ENCODE results near the gene RALGDS.
A peak's percentile ranks its signal among the peaks of the same experiment; 100 is the strongest.

The RALGDS gene

DNA sequence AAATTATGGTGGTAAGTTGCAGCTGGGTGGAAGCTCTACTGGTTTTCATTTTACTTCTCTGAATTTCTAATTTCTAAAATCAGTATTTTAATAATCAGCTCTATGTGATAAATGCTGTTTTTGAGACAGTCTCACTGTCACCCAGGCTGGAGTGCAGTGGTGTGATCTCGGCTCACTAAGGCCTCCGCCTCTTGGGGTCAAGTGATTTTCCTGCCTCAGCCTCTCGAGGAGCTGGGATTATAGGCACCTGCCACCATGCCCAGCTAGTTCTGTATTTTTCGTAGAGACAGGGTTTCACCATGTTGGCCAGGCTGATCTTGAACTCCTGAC, 1.5 kb upstream of the RALGDS start:
- TF ChIP-seq, protein P1, sequence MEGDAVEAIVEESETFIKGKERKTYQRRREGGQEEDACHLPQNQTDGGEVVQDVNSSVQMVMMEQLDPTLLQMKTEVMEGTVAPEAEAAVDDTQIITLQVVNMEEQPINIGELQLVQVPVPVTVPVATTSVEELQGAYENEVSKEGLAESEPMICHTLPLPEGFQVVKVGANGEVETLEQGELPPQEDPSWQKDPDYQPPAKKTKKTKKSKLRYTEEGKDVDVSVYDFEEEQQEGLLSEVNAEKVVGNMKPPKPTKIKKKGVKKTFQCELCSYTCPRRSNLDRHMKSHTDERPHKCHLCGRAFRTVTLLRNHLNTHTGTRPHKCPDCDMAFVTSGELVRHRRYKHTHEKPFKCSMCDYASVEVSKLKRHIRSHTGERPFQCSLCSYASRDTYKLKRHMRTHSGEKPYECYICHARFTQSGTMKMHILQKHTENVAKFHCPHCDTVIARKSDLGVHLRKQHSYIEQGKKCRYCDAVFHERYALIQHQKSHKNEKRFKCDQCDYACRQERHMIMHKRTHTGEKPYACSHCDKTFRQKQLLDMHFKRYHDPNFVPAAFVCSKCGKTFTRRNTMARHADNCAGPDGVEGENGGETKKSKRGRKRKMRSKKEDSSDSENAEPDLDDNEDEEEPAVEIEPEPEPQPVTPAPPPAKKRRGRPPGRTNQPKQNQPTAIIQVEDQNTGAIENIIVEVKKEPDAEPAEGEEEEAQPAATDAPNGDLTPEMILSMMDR (conservative IDR thresholded peaks at IDR 0.05; ENCODE audit: low read length) = no peak
- DNase-seq (ENCODE audit: low read depth) = no peak
- no peak overlapping the region for H3K4me3 ChIP-seq (ENCODE audit: low read length)

DNA sequence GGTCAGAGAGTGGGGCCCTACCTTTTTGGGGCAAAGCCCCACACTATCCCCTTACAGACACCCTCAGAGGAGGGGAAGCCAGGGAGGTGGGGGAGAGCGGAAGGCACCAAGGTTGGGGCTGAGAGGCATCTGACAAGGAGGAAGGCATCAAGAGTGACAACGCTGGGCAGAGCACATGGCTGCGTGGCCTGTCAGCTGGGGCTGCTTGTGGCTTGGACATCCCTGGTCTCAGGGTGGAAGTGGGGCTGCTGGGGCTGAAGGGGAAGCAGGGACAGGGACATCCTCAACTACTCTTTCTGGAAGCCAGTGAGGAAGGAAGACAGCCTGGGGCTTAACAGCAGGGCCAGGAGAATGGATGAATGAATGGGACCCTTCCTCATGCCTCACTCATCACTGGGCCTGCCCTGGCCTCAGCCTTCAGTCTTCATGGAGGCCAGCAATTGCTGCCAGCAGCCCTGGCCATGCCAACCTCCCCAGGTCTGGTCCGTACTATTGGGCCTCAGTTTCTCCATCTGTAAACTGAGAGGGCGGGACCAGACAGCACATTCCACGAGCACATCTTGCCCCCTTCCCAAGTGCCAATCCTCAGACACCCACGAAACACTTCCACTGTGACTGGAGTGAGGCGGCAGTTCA, 993 bp upstream of the RALGDS start:
- TF ChIP-seq, protein P1 (conservative IDR thresholded peaks at IDR 0.05; ENCODE audit: low read length) = no peak
- H3K4me3 ChIP-seq (ENCODE audit: low read length) = no peak overlapping the region

DNA sequence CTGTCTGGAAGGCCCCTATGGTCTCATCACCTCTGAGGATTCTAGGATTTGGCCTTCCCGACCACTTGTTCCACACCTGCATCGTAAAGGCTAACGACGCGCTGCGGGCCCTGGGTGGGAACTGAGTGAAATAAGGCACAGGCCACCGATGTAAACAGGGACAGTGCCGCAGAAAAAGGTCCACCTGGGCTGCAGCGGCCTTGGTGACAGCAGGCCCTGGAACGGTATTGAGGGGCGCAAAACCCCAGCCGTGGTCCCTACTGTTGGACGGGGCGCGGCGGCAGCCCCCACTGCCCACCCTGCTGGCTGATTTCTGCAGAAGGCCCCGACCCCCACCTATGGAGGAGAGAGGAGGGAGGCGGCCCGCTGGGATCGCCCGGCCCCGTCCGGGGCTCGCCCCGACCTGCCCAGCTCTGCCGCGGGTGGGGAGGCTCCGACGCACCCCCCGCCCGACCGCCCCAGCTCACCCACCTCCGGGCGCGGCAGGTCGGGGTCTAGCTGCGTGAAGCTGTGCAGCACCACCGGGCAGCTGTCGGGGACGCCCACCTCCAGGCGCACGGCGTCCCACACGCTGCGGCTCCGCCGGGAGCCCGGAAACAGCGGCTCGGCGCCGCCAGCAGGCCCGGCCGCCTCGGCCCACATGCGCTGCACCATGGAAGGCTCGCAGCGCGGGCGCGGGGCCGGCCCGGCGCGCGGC, 391 bp downstream of the RALGDS start:
- TF ChIP-seq, protein P1 (conservative IDR thresholded peaks at IDR 0.05; ENCODE audit: low read length) = no peak
- DNase-seq (ENCODE audit: low read depth) = no peak
- peak overlapping the region; percentile 74 for H3K4me3 ChIP-seq (ENCODE audit: low read length)

More for the DNA sequence above, 993 bp upstream of the RALGDS start:
- no peak for DNase-seq (ENCODE audit: low read depth)

DNA sequence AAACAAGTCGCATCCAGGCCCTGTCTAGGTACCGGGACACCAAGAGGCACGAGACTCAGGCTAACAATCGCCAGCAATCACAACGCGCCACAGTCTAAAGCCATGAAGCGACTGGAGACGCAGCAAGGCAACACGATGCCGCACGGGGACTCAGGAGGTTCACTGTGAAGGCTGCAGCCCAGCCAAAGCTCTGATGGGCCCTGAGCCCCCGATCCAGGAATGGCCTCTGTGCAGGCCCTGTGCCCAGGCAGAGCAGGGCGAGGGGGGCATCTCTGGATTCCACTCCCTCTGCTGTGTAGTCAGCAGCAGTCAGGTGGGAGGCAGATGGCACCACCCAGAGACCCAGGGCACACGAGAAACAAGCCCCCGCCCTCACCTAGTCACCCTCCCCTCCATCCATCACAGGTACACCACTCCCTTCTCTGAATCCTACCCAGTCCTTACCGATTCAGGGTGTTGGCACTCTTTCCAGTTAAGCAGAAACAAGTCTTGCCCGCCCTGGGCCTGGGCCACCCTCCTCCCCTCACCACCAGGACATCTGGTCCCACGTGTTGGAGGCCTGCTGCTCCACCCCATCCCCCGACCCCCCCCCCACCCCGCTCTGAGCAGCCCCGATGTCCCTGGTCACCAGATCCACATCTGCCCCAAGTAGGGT, 1.1 kb downstream of the RALGDS start:
- no peak for DNase-seq (ENCODE audit: low read depth)
- TF ChIP-seq, protein P1 (conservative IDR thresholded peaks at IDR 0.05; ENCODE audit: low read length) = no peak
- peak overlapping the region; percentile 74 for H3K4me3 ChIP-seq (ENCODE audit: low read length)

DNA sequence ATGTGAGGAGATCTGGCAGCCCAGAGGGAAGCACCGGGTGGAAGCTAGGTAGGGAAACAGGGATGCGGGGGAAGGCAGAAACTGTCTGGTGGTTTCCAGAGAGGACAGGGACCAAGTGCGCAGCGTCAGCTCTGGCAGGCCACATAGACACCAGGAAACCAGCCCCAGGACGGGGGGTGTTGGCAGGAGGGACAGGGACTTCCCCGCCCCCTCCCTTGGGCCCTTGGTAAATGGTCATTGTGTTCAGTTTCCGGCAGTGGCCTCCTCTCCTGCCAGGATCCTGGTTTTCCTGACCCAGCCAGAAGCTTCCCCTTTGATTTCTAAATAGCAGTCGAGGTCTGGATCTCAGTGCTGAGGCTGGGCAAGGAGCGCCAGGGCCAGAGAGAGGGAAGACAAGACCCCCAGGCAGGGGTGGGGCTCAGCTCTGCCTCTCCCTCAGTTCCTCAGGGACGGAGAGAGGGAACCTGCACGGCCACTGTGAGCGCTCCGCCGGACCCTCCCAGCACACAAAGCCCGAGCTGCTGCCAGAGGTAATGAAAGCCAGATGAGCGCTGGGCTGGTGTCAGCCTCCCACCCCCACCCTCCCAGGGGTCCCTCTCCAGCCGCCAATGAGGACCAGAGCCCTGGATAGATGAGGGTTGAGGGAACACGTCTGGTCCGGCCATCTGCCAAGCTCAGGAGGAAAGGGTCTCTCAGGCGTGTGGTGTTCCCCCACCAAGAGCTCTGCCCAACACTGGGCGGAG, 1.8 kb downstream of the RALGDS start:
- H3K4me3 ChIP-seq (ENCODE audit: low read length) = peak overlapping the region; percentile 74
- TF ChIP-seq, protein P1 (conservative IDR thresholded peaks at IDR 0.05; ENCODE audit: low read length) = no peak
- no peak for DNase-seq (ENCODE audit: low read depth)

DNA sequence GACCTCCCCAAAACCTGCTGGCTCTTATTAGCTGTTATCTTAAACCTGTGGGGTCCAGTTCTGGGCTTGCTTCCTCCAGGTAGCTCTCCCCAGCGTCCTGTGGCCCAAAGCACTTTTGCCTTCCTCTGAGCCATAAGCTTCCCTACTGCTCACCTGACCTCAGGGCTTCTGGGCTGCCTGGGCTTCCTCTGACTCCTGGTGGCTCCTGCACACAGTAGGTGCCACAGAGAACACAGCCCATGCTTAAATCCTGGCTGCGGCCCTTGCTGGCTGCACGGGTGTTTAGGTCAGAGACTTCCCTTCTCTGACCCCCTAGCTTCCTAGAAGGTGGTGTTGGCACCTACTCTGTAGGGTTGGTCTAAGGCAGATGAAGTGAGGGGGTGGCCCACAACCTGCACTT, 2.5 kb downstream of the RALGDS start:
- no peak overlapping the region; the same call in none of the 2 replicates for H3K4me3 ChIP-seq (ENCODE audit: low read length)
- no peak for DNase-seq (ENCODE audit: low read depth)
- TF ChIP-seq, protein P1 (conservative IDR thresholded peaks at IDR 0.05; ENCODE audit: low read length) = no peak

All from AG10803 (cell line).